ENCODE results near the gene BUD31. TPM values are rescaled to one million over a fixed set of nuclear protein-coding genes. Genes with fewer than 3 reads are reported as not detected.

The BUD31 gene
- total RNA-seq, 1 experiment from 2014 or later = 104 TPM

DNA sequence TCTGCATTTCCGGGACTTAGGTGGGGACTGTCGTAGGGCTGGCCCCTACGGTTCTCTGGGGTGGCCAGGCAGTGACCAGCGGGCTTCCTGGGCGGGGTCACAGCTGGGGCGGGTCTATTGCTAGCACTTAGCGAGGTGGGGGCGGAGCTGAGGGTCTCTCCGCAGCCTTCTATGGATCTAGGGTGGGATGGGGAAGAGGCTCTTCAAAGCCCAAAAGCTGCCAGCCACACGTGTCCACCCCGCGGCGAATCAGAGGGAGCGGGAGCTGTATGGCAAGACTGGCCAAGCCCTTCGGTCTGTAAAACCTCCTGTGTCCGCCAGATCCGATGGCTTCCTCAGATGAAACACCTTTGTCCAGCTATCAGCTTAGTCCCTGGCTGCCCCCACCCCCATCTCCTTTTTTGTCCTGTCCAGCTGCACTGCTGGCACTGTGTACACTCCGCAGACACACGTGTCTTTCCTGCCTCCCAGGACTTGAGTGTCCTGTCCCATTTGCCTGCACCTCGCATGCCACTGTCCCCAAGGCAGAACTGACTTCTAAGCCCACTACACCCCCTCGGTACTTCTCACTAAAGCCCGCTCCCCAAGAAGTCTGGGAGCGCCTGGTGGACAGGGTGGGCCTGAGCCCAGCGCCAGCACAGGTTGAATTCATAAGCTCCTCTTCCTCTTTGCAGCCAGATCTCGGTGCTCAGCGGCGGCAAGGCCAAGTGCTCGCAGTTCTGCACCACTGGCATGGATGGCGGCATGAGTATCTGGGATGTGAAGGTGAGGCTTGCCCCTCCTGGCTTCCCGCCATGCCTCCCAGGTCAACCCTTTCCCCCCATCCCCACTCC is 15.2 kb upstream of the BUD31 start:
- Histone ChIP-seq H3K27ac (ENCODE audit: insufficient read length, low read depth, low read length) (peak overlapping the region; percentile 5), H3K18ac (ENCODE audit: insufficient read length, low read depth, low read length) (peak overlapping the region; percentile 52), H4K8ac (replicated peaks; ENCODE audit: insufficient read length, low read depth, low read length) (no peak overlapping the region), H4K5ac (ENCODE audit: insufficient read length, low read depth, low read length) (no peak overlapping the region), H3K27me3 (ENCODE audit: insufficient read depth, low read length) (no peaks in the 10 kb centered on the region), H3K4ac (ENCODE audit: low read depth, low read length) (no peak overlapping the region), H2BK15ac (ENCODE audit: low read depth, low read length) (no peak overlapping the region), H3K9me3 (ENCODE audit: control insufficient read depth, low read depth, low read length) (no peaks in the 10 kb centered on the region), H4K20me1 (ENCODE audit: control insufficient read depth, insufficient read depth, insufficient read length) (no peaks in the 10 kb centered on the region), H3K4me2 (ENCODE audit: insufficient read depth, insufficient read length, low read length) (peak overlapping the region; percentile 46), H3K79me1 (ENCODE audit: insufficient read depth, low read depth, low read length, poor library complexity, severe bottlenecking) (no peaks in the 10 kb centered on the region), H3K4me1 (ENCODE audit: insufficient read depth, low read length) (peaks cover 2% of the 10 kb centered on the region; the same call in 1 of the 2 replicates), H2BK12ac (ENCODE audit: insufficient read length, low read depth, low read length) (no peak overlapping the region), H2BK20ac (ENCODE audit: low read depth, low read length, poor library complexity, severe bottlenecking) (no peak overlapping the region), H3K9ac (ENCODE audit: extremely low read depth, insufficient read length, low read length) (no peak overlapping the region), H3K79me2 (ENCODE audit: insufficient read depth, low read length) (no peaks in the 10 kb centered on the region), H3T11ph (ENCODE audit: low read length) (no peak overlapping the region), H3K14ac (ENCODE audit: insufficient read depth, low read length) (peak overlapping the region; percentile 64; the same call in 1 of the 2 replicates), H2AFZ (ENCODE audit: low read length) (no peak overlapping the region), H3K23me2 (ENCODE audit: insufficient read length, low read depth, low read length, poor library complexity, severe bottlenecking) (peaks cover 13% of the 10 kb centered on the region), H4K91ac (ENCODE audit: insufficient read length, low read depth, low read length) (no peak overlapping the region), H2AK5ac (ENCODE audit: insufficient read length, low read length) (no peak overlapping the region), H2BK5ac (ENCODE audit: insufficient read length, low read length) (no peak overlapping the region), H3K23ac (ENCODE audit: insufficient read length, low read depth, low read length) (no peak overlapping the region), H3K56ac (ENCODE audit: insufficient read length, low read depth, low read length) (no peak overlapping the region), H2BK120ac (ENCODE audit: low read depth, low read length, poor library complexity, severe bottlenecking) (no peak overlapping the region)
- H3K36me3 Mint-ChIP-seq (ENCODE audit: insufficient read depth in 1 of 3, low read depth in 3 of 3) = peaks cover 14 to 73% (median 42%) of the 10 kb centered on the region in 3 experiments
- peak overlapping the region; percentile 98 to 99 (median 98); a peak in 6 of 7 replicates for H3K27ac Mint-ChIP-seq
- peaks cover 1% of the 10 kb centered on the region; the same call in 1 of the 2 replicates for H3K27me3 Mint-ChIP-seq (ENCODE audit: low read depth)
- H3K4me1 Mint-ChIP-seq = peaks cover 13 to 14% of the 10 kb centered on the region in 2 experiments
- H3K4me3 Mint-ChIP-seq = peak overlapping the region; percentile 83 to 93
- DNase-seq = peak; percentile 96
- no peaks in the 10 kb centered on the region for H3K9me3 Mint-ChIP-seq
- TF ChIP-seq, protein P1, sequence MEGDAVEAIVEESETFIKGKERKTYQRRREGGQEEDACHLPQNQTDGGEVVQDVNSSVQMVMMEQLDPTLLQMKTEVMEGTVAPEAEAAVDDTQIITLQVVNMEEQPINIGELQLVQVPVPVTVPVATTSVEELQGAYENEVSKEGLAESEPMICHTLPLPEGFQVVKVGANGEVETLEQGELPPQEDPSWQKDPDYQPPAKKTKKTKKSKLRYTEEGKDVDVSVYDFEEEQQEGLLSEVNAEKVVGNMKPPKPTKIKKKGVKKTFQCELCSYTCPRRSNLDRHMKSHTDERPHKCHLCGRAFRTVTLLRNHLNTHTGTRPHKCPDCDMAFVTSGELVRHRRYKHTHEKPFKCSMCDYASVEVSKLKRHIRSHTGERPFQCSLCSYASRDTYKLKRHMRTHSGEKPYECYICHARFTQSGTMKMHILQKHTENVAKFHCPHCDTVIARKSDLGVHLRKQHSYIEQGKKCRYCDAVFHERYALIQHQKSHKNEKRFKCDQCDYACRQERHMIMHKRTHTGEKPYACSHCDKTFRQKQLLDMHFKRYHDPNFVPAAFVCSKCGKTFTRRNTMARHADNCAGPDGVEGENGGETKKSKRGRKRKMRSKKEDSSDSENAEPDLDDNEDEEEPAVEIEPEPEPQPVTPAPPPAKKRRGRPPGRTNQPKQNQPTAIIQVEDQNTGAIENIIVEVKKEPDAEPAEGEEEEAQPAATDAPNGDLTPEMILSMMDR (conservative IDR thresholded peaks at IDR 0.05) = no peak
- WGBS (ENCODE audit: extremely low coverage, insufficient read length, low lambda C conversion rate) = no CpG with 5 or more reads among the region's 30 CpGs

All from H9 (cell line).